Activated naive CD8-positive, alpha-beta T cell treated with anti-CD3 and anti-CD28 coated beads, Interleukin-2, amount 50 U/mL, for 16 hours (primary cell): Measurements from ENCODE around the gene TMEM62.
"Not testable (repeated sequence)": the region's sequence is repeated elsewhere in the genome, so short reads cannot be mapped to it uniquely, and the experiment has no call there.

Experiments
- DNase-seq: peaks from one replicate; pipeline ENCODE4 v3.0.0-alpha.2; 2020; ENCODE audit warnings: low read depth, low spot score

Gene TMEM62

GRCh38 chr15:43209059-43209824, 75.9 kb downstream of the TMEM62 start:
- DNase-seq = no peak

- DNase-seq = no peak
These were observed 76.9 kb downstream of the TMEM62 start for GRCh38 chr15:43210172-43210745.

GRCh38 chr15:43210807-43211206, 77.4 kb downstream of the TMEM62 start:
- DNase-seq = no peak

- DNase-seq = no peak
These were observed 77.9 kb downstream of the TMEM62 start for GRCh38 chr15:43211224-43211735.

- no peak for DNase-seq
These were observed 78.9 kb downstream of the TMEM62 start for GRCh38 chr15:43212299-43212698.

GRCh38 chr15:43212951-43213350, 79.6 kb downstream of the TMEM62 start:
- DNase-seq = no peak

GRCh38 chr15:43213466-43213865, 80.1 kb downstream of the TMEM62 start:
- DNase-seq = no peak

- DNase-seq = no peak
These were observed 80.8 kb downstream of the TMEM62 start for GRCh38 chr15:43214169-43214568.

- DNase-seq = no peak
These were observed 81.4 kb downstream of the TMEM62 start for GRCh38 chr15:43214592-43215295.

- no peak for DNase-seq
These were observed 82.6 kb downstream of the TMEM62 start for GRCh38 chr15:43215961-43216360.

GRCh38 chr15:43218908-43219706, 85.7 kb downstream of the TMEM62 start:
- DNase-seq = no peak

GRCh38 chr15:43219929-43220928, 86.8 kb downstream of the TMEM62 start:
- DNase-seq = no peak

GRCh38 chr15:43220991-43221403, 87.6 kb downstream of the TMEM62 start, which contains the start of gene EPB42:
EPB42 (minus strand) TSS chr15:43221018; CDS start chr15:43220825, 193 bp downstream.
- no peak for DNase-seq

GRCh38 chr15:43221422-43221821, 88.0 kb downstream of the TMEM62 start:
- DNase-seq = no peak

GRCh38 chr15:43225201-43225949, 92.0 kb downstream of the TMEM62 start:
- no peak for DNase-seq

GRCh38 chr15:43225950-43226255, 92.5 kb downstream of the TMEM62 start:
- DNase-seq = not testable (repeated sequence)

- DNase-seq = no peak
These were observed 93.3 kb downstream of the TMEM62 start for GRCh38 chr15:43226436-43227305.

- no peak for DNase-seq
These were observed 96.6 kb downstream of the TMEM62 start for GRCh38 chr15:43229977-43230376.

GRCh38 chr15:43230640-43231115, 97.3 kb downstream of the TMEM62 start:
- DNase-seq = no peak
